ENCODE measurements around the gene F2RL3. TPM values are rescaled to one million over a fixed set of nuclear protein-coding genes. Genes with fewer than 3 reads are reported as not detected.

The F2RL3 gene
- total and polyA plus RNA-seq, 9 of the 15 experiments (the other 6 are each of a cell fraction or from before 2014, with no cell fraction given): 1.4 to 27.6 (median 11.9) TPM

- TF ChIP-seq, protein P1, sequence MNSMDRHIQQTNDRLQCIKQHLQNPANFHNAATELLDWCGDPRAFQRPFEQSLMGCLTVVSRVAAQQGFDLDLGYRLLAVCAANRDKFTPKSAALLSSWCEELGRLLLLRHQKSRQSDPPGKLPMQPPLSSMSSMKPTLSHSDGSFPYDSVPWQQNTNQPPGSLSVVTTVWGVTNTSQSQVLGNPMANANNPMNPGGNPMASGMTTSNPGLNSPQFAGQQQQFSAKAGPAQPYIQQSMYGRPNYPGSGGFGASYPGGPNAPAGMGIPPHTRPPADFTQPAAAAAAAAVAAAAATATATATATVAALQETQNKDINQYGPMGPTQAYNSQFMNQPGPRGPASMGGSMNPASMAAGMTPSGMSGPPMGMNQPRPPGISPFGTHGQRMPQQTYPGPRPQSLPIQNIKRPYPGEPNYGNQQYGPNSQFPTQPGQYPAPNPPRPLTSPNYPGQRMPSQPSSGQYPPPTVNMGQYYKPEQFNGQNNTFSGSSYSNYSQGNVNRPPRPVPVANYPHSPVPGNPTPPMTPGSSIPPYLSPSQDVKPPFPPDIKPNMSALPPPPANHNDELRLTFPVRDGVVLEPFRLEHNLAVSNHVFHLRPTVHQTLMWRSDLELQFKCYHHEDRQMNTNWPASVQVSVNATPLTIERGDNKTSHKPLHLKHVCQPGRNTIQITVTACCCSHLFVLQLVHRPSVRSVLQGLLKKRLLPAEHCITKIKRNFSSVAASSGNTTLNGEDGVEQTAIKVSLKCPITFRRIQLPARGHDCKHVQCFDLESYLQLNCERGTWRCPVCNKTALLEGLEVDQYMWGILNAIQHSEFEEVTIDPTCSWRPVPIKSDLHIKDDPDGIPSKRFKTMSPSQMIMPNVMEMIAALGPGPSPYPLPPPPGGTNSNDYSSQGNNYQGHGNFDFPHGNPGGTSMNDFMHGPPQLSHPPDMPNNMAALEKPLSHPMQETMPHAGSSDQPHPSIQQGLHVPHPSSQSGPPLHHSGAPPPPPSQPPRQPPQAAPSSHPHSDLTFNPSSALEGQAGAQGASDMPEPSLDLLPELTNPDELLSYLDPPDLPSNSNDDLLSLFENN (IDR thresholded peaks at IDR 0.05; ENCODE audit: low read depth in 2 of 2, low read length in 2 of 2): no peak
- TF ChIP-seq MCM2 (IDR thresholded peaks at IDR 0.05; ENCODE audit: low read depth): no peak
- TF ChIP-seq, protein P2, sequence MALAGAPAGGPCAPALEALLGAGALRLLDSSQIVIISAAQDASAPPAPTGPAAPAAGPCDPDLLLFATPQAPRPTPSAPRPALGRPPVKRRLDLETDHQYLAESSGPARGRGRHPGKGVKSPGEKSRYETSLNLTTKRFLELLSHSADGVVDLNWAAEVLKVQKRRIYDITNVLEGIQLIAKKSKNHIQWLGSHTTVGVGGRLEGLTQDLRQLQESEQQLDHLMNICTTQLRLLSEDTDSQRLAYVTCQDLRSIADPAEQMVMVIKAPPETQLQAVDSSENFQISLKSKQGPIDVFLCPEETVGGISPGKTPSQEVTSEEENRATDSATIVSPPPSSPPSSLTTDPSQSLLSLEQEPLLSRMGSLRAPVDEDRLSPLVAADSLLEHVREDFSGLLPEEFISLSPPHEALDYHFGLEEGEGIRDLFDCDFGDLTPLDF (CRISPR knock-in tag; IDR thresholded peaks at IDR 0.05): no peak
- no peak for TF ChIP-seq NR2F6 (CRISPR knock-in tag; IDR thresholded peaks at IDR 0.05)
- peak; percentile 60; the same call in 1 of the 2 replicates for TF ChIP-seq NR2C2 (CRISPR knock-in tag; IDR thresholded peaks at IDR 0.05)
- TF ChIP-seq NR2C2 (tag; IDR thresholded peaks at IDR 0.05): peak; percentile 83
- no peak for TF ChIP-seq FIP1L1 (IDR thresholded peaks at IDR 0.05; ENCODE audit: low read depth, low read length, poor library complexity, severe bottlenecking)
- TF ChIP-seq ZNF197 (CRISPR knock-in tag; IDR thresholded peaks at IDR 0.05; ENCODE audit: low read depth): no peak
- no peak for TF ChIP-seq FUS (optimal IDR thresholded peaks at IDR 0.05; ENCODE audit: low read depth, low read length)
- TF ChIP-seq HDAC6 (IDR thresholded peaks at IDR 0.05; ENCODE audit: low read depth, low read length): no peak
- TF ChIP-seq, protein P3, sequence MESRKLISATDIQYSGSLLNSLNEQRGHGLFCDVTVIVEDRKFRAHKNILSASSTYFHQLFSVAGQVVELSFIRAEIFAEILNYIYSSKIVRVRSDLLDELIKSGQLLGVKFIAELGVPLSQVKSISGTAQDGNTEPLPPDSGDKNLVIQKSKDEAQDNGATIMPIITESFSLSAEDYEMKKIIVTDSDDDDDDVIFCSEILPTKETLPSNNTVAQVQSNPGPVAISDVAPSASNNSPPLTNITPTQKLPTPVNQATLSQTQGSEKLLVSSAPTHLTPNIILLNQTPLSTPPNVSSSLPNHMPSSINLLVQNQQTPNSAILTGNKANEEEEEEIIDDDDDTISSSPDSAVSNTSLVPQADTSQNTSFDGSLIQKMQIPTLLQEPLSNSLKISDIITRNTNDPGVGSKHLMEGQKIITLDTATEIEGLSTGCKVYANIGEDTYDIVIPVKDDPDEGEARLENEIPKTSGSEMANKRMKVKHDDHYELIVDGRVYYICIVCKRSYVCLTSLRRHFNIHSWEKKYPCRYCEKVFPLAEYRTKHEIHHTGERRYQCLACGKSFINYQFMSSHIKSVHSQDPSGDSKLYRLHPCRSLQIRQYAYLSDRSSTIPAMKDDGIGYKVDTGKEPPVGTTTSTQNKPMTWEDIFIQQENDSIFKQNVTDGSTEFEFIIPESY (CRISPR knock-in tag; IDR thresholded peaks at IDR 0.05): no peak
- TF ChIP-seq DPF2 (IDR thresholded peaks at IDR 0.05): peak; percentile 65; the same call in 1 of the 2 replicates
- TF ChIP-seq ILF3 (IDR thresholded peaks at IDR 0.05; ENCODE audit: borderline replicate concordance): no peak
- TF ChIP-seq ZKSCAN8 (CRISPR knock-in tag; IDR thresholded peaks at IDR 0.05): peak; percentile 74; the same call in 1 of the 2 replicates
- TF ChIP-seq SMAD1 (IDR thresholded peaks at IDR 0.05; ENCODE audit: low read depth, low read length, partially characterized antibody): no peak
- TF ChIP-seq, protein P4, sequence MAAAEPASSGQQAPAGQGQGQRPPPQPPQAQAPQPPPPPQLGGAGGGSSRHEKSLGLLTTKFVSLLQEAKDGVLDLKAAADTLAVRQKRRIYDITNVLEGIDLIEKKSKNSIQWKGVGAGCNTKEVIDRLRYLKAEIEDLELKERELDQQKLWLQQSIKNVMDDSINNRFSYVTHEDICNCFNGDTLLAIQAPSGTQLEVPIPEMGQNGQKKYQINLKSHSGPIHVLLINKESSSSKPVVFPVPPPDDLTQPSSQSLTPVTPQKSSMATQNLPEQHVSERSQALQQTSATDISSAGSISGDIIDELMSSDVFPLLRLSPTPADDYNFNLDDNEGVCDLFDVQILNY (CRISPR knock-in tag; IDR thresholded peaks at IDR 0.05): no peak
- TF ChIP-seq TEAD1 (CRISPR knock-in tag; IDR thresholded peaks at IDR 0.05): no peak
- TF ChIP-seq EP400 (IDR thresholded peaks at IDR 0.05): peak; percentile 54
Measured at GRCh38 chr19:16887353-16888265, 1.2 kb upstream of the F2RL3 start (continued).
